HUDEP-2 (cell line): ENCODE data around the gene MLF2.

Experiments
- DNase-seq, 76 experiments: peaks; one replicate each; lab custom pipeline; 2025; ENCODE audit not compliant: unreplicated experiment in 76 of 76; lab: John Stamatoyannopoulos, UW

Gene MLF2

DNA sequence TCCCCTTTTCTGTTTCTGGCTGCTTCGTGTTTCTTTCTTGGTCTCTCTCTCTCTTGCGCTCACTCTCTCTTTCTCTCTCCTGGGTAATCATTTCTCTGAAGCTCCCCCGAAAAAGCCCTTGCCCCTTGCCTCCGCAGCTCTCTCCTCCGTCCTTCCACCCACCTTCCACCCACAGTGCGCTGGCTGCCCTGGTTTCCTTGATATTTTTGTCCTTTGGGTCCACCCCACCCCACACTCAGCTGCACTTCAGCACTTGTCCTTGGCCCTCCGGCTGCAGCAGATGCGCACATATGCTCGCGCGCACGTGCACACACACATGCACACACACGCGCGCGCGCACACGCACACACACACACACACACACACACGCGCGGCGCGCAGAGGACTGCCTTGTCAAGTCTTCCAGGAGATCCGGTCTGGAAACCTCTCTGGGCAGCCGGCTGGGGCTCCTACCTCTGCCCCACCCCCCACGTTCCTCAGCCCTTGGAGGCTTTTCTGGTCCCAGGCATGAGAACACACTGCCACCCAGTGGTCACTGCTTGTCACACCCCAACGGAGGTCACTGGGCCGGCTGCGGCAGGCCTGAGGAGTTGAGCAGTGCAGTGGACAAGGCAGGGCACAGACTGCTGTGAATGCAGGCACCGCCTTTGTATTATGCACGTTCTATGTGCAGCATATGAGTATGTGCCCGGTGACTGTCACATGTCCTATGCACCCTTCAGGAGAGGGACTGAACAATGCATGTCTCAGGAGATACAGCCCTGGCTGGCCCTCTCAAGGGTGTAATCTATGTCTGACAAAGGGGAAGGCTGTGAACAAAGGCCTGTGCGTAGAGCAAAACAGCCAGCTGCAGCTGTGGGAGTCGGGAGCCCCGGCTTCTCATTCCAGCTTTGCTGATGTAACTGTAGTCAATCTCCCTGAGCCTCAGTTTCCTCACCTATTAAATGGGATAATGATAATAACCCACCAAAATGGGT lies 25.9 kb upstream of the MLF2 start:
- peak in 74 of 76 experiments; percentile 11 to 93 (median 83) for DNase-seq

DNA sequence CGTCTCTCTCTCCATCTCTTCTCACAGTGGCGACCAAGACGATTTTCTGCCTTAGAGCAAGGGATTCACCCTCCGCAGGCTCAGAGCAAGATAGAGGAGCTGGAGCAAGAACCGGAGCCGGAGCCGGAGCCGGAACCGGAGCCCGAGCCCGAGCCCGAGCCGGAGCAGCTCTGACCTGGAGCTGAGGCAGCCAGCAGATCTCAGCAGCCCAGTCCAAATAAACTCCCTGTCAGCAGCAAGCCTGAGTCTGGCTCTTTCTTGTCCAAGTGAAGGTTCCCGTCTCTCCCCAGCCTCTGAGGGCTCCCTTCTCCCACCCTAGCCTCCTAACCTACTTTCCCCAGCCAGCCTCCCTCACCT lies 25.3 kb upstream of the MLF2 start:
- no peak for DNase-seq

DNA sequence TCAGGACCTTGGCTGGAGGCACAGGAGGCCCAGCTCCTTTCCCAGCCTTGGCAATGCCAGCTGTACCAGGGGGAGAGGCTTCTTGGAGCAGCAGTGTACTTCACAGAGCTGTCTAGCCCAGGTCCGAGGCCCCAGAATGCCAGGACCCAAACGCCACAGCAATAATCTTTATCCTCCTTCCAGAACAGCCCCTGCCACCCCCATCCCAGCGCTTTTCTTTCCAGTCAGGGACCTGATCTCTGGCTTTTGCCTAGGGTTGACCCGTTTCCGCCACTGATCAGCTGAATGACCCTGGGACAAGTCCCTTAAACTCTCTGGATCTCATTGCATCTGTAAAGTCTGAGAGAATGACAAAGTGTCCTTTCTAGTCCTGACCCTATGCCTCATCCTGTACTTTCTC lies 24.4 kb upstream of the MLF2 start:
- no peak for DNase-seq

DNA sequence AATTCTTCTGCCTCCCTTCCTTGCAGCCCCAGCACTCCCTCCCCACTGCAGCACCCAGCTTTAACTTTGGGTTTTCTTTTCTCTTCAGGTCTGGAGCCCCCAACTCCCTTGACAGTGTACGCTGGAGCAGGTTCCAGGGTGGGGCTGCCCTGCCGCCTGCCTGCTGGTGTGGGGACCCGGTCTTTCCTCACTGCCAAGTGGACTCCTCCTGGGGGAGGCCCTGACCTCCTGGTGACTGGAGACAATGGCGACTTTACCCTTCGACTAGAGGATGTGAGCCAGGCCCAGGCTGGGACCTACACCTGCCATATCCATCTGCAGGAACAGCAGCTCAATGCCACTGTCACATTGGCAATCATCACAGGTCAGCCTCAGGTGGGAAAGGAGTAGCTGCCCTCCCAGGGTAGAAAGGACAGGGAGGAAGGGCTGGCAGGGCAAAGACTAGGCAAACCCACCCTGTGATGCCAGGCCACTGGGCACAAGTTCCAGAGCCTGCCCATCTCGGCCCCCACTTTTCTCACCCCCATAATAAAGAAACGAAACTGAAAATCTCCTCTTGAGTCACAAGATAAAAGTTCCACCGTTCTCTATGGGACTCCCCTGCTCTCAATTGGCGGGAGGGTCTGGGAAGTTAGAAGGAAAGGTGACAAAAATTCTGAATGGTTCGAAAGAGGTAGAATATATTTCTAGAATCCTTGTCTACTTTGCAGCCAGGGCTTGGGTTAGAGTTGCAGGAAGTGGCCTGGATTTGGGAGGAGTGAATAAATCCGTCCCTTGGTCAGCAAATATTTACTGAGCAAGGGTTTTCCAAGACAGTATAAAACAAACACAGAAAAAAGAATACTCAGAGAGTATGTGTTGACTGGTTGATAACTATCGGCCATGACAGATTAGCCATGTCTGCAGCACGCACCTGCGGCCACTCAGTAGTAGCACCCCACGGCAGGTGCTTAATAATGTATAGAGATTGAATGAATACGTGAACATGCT lies 22.5 kb upstream of the MLF2 start:
- DNase-seq, result no peak

DNA sequence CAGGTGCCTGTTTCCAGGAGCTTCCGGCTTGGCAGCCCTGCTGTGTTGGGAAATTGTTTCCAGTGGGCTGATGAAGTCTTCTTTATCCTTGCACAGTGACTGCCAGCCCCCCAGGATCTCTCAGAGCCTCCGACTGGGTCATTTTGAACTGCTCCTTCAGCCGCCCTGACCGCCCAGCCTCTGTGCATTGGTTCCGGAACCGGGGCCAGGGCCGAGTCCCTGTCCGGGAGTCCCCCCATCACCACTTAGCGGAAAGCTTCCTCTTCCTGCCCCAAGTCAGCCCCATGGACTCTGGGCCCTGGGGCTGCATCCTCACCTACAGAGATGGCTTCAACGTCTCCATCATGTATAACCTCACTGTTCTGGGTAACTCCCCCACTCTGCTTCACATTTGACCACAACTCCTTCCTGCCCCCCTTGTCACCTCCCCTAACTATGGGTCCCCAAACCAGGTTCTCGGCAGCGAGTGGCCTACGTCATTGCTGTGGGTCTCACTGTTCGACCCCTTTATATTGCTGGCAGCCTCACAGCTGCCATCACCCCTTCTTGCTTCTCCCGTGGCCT lies 21.6 kb upstream of the MLF2 start:
- DNase-seq, result no peak

DNA sequence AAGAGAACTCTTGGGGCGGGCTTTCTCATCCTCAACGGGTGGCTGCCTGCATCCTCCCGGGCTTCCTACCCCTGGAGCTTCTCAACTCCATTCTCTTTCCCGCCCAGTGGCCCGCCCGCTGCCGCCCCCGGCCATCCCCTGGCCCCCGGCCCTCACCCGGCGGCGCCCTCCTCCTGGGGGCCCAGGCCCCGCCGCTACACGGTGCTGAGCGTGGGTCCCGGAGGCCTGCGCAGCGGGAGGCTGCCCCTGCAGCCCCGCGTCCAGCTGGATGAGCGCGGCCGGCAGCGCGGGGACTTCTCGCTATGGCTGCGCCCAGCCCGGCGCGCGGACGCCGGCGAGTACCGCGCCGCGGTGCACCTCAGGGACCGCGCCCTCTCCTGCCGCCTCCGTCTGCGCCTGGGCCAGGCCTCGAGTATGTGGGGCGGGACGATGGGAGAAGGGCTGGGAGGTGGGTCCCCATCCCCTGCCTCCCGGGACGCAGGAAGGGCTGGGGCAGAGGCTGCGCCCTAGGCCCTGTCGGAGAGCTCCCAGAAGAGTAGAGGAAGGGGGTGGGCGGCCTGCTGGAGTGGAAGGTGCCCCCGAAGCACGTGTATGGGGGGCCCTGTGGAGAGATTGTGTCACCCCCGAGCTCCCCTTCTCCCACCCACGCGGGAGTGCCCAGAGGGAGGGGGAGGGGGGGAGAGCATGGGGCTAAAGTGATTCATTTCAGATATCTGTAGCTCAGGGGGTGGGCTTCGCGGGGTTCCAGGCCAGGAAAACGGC lies 20.8 kb upstream of the MLF2 start:
- no peak for DNase-seq

DNA sequence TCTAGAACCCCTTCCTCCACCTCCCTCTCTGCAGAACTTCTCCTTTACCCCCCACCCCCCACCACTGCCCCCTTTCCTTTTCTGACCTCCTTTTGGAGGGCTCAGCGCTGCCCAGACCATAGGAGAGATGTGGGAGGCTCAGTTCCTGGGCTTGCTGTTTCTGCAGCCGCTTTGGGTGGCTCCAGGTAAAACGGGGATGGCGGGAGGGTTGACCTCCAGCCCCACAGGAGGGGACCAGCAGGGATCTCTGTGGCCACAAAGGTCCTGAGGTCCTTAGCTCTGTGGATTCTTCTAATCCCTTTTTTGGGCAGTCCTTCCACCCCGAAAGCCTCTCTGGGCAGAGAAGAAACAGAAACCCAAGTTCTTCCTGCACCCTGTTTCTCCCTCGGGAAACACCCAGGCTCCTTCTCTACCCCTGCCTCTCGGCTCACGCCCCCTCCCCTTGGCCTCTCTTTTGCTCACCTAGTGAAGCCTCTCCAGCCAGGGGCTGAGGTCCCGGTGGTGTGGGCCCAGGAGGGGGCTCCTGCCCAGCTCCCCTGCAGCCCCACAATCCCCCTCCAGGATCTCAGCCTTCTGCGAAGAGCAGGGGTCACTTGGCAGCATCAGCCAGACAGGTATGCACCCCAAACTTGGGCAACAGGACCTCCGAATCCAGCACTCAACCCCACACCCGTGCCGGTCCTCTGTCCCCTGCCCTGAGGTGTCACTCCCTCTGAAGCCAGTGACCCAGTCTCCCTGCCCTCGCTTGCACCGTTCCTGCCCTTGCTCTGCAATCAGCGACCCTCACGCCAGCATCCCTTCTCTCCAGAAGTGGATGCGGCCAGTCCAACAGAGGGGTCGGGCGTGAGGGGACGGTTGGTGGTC lies 20.0 kb upstream of the MLF2 start:
- no peak for DNase-seq

DNA sequence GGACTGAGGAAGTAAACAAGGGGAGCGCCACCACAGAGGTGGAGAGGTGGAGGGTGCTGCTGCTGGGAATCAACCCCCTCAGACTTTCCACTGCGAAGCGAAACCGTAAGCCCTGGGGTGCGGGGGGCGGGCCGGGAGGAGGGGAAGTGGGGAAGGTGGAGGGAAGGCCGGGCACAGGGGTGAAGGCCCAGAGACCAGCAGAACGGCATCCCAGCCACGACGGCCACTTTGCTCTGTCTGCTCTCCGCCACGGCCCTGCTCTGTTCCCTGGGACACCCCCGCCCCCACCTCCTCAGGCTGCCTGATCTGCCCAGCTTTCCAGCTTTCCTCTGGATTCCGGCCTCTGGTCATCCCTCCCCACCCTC lies 19.4 kb upstream of the MLF2 start, which contains the start of gene LAG3:
Gene LAG3, plus strand, starts transcription at position 190 of the 365 bp plus-strand sequence. CDS start 333 bp downstream, outside the sequence.
- DNase-seq, result no peak

DNA sequence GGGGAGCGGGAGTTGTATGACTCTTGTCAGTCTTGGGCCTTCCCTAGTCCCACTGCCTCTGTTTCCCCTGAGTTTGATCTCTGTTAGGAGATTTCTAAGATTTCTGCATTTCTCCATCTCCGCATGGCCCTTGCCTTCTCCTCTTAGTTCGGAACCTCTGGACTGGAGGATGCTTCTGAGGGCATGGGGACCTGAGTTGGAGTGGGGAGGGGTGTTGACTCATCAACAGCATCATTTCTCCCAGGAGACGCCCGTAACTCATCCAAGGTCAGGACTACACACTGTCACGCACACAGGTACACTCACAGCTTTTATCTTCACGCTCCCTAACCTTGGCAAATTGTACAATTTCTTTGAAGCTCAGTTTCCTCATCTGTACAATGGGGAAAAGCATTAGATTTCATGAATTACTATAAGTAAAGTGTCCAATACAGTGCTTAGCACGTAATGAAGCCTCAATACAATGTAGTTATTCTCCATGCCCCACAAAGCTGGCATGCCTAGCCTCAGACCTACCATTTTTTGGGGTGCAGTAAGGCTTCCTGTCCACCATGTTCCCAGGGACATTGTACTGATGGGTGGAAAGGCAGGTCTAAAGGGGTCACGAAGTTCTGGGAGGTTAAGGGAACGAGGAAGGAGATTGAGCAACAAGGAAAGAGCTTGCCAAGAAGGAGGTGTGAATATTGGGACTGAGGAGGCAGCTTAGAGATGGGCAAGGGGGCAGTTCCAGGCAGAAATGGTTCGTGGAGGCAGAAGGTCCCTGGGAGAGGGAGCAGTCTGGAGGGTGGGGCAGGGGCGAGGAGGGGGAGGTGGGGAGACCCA lies 18.8 kb upstream of the MLF2 start:
- DNase-seq, result no peak

DNA sequence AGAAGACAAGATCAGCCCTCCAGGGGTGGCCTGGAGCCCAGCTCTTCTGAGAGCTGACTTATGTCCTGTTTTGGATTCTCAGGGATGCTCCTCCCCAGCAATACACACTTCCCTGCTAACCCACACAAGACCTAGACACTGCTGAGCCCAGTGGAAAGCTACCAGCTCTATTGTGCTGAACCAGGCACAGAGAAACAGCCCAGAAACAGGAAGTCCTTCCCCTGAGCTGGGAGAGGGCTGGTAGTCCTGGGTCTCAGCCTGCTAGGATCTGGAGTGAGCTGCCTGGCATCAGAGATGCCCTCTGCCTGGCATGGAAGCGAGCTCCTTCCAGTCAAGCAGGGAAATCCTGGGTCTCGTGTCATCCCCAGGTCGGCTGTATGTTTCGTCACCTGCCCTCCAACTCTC lies 18.2 kb upstream of the MLF2 start:
- DNase-seq, result no peak

DNA sequence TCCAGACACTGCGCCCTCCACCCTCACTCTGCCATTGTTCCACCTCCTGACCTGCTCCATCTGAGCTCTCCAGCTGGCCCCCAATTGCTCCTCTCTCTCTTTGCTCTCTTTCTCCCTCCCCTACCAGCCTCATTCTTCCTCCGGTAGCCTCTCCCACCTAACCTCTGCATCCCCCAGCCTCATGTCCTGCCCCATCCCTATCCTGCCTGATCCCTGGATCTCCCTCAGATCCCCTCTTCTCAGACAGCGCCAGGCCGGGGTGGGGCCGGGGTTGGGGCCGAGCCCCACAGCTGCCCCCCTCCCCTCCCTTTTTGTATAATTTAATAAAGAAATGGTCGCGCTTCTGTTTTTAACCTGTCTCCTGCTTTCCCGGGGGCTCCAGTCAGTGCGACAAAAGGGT lies 17.7 kb upstream of the MLF2 start:
- DNase-seq, result no peak

DNA sequence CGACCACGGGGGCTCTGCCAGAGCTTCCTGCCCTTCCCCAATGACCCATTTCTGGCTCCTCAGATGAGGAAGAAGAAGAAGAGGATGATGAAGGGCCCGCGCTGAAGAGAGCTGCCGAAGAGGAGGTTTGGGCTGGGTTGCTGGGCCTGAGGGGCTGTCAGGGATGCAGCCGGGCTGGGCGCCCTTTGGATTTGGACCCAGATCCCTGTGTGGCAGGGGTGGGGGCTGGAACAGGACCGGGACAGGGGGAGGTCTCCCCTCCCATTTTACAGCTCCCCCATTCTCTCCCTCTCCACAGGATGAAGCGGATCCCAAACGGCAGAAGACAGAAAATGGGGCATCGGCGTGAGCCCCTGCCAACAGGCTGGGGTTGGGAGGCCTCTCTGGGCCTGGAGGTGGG lies 17.2 kb upstream of the MLF2 start:
- DNase-seq, result no peak

DNA sequence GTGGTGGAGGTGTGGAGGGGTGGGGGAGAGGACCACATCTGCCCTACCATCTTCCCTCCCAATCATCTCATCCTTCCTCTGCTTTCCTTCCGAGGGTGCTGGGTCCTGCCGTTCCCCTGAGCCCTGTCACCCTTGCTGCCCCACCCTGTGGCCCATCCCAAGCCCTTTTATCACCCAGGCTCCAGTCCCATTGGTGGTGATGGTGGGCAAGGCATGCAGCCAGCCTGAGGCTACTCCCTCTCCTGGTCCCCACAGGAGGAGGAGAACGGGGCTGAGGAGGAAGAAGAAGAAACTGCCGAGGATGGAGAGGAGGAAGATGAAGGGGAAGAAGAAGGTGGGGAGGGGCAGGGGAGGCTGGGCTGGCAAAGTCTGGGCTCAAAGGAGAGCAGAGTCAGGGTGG lies 16.7 kb upstream of the MLF2 start:
- peak in 24 of 76 experiments; percentile 7 to 56 (median 23) for DNase-seq

DNA sequence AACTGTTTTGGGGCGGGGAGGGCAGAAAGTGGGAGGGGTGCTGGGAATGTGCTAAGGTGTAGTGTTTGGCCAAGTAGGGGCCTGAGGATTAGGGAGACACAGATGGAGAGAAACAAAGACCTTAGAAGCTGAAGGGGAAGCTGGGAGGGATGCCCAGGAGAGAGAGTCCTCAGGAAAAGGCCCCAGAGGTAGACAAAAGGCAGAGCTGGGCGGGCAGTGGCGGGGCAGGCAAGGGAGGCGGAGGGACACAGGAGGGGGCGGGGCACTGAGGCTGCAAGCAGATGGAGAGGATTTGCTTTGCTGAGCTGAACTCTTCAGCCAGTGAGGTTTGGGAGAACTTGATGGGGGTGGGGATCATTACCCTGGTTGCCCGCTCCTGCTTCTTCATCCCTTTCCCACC lies 16.0 kb upstream of the MLF2 start:
- DNase-seq, result peak in 26 of 76 experiments; percentile 6 to 52 (median 29)

DNA sequence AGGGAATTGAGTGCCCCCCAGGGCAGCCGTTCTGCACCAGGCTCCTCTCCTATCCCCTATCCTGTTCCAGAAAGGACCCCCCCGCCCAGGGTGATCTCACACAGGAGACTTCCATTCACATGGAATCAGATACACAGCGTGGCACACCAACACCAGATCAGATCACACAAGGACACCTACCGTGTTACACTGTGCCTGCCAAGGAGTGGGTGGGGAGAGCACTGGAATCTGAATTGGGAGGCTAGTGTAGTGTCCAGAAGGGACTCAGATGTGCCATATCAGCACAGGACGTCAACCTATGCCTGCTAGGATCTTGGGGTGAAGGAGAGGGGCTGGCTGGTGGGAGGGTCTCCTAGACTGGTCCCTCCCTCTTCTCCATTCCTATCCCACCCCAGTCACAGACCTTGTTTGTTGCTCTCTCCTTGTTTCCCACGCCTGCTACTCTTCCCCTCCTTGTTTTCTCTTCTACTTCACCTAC lies 15.5 kb upstream of the MLF2 start:
- peak in 3 of 76 experiments; percentile 12 to 24 (median 13) for DNase-seq

DNA sequence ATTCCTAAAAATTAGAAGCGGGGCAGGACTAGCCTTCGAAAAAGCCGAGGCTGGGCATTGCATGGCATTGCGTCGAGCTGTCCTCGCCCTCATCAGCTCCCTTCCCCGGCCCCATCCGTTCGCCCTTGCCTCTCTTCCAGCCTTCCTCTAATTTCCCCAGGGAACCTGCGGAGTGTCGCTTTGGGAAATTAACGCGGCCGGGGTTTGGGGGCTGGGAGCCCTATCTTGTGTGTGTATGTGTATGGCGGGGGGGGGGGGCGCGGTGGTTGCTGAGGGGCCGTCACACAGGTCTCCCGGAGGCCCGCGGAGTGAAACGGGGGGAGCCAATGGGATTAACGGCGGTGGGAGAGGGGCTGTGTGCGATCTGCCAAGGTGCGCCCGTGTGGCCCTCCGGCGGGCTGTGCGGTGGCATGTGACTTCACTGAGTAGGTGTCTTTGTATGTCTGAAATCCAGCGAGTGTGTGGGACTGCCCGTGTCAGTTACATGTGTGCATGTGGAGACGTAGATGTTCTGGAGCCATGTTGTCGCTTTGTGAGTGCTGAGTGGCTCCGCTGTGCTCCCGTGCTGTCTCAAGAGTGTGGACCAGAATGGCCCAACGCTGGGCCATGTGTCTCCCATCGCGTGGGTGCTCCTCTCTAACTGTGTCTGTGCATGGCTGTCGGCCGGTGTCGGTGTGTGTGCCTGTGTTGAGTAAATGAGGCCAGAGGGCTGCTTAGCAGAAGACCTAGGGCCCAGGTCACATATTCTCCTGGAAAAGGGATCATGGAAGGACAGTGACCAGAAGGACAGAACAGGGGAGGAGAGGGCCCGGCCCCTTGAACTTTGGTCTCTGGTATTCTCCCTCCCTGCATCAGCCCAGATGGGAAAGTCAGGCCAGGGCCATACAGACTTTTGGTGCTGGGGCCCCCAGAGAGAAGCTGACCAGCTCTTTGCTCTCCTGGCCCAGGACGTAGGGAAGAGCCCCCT lies 14.7 kb upstream of the MLF2 start:
- no peak for DNase-seq
